Epithelial cell of proximal tubule (primary cell): Measurements from ENCODE around the gene TGFBI. TPM values are rescaled to one million over a fixed set of nuclear protein-coding genes. Genes with fewer than 3 reads are reported as not detected.

ENCODE experiments used
- DNase-seq: peaks from one replicate; pipeline ENCODE4 v3.0.0-alpha.2; 2011; ENCODE audit warnings: low read depth
- H3K4me3 ChIP-seq: 2 replicates; pipeline ENCODE4 v1.5.1; 2011; ENCODE audit warnings: low read depth, mild to moderate bottlenecking, low read length
- CTCF ChIP-seq: conservative IDR thresholded peaks from 2 replicates; pipeline ENCODE4 v1.5.1; 2012; ENCODE audit warnings: low read depth, mild to moderate bottlenecking, low read length
- total RNA-seq: library from RNA; depleted of rRNA; stranded (reverse); fragments of >200 nt; gene quantifications from 2 replicates; pipeline ENCODE4 v1.2.3, GENCODE V29; 2015

TGFBI gene
- total RNA-seq, 1 donor from 2014 or later, result 371 TPM

GRCh38 chr5:136084698-136085097, 55.9 kb downstream of the TGFBI start:
- H3K4me3 ChIP-seq, result no peak overlapping the region
- no peak for DNase-seq
- no peak for TF ChIP-seq CTCF

GRCh38 chr5:136086783-136087566, 58.2 kb downstream of the TGFBI start:
- no peak for DNase-seq
- TF ChIP-seq CTCF, result no peak

GRCh38 chr5:136087961-136088871, 59.4 kb downstream of the TGFBI start:
- DNase-seq, result no peak
- TF ChIP-seq CTCF, result no peak
- H3K4me3 ChIP-seq, result no peak overlapping the region

More at GRCh38 chr5:136086783-136087566, 58.2 kb downstream of the TGFBI start:
- H3K4me3 ChIP-seq, result no peak overlapping the region

GRCh38 chr5:136089791-136090190, 61.0 kb downstream of the TGFBI start:
- TF ChIP-seq CTCF, result no peak
- H3K4me3 ChIP-seq, result no peak overlapping the region
- no peak for DNase-seq

- DNase-seq, result no peak
- TF ChIP-seq CTCF, result no peak
- H3K4me3 ChIP-seq, result no peak overlapping the region
Observed at GRCh38 chr5:136090319-136090718, 61.5 kb downstream of the TGFBI start.

- TF ChIP-seq CTCF, result no peak
- DNase-seq, result no peak
- no peak overlapping the region for H3K4me3 ChIP-seq
Observed at GRCh38 chr5:136094189-136094912, 65.6 kb downstream of the TGFBI start.
